ENCODE measurements around the gene CYBC1. TPM values are rescaled to one million over a fixed set of nuclear protein-coding genes. Genes with fewer than 3 reads are reported as not detected.
A peak's percentile ranks its signal among the peaks of the same experiment; 100 is the strongest.

CYBC1 gene
- total and polyA plus RNA-seq, 9 of the 15 experiments (the other 6 are each of a cell fraction or from before 2014, with no cell fraction given), result 1.3 to 71.8 (median 49.9) TPM

DNA sequence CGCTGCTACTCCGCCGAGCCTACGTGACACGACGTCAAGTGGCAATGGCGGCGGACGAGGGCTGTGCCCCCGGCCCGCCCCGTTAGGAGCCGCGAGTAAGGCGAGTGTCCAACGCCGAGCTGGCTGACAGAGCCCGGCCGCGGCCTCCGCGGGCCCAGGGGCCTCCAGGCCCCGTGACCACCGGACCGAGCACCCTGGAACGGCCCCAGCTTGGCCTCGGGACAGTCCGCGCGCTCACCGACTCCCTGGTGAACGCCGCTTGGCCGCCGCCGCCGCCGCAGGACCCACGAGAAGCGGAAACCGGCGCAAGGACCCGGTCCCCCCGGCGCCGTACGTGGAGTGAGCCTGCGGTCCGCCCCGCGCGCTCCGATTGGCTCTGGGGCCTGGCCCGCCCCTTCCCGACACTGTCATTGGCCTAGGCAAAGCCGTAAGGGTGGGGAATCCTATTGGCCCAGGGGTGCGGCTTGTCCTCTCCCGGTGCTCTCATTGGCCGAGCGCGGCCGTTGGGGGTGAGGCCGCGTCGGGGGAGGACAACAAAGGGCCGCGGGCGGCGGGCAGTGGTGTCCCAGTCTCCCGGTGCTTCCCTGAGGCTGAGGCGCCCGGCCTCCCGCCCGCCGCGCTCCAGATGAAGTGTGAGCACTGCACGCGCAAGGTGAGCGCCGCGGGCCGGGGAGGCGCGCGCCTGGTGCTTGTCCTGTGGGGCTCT lies 7.8 kb upstream of the CYBC1 start, which contains the start of gene NARF (continued):
- TF ChIP-seq GTF2F1 (IDR thresholded peaks at IDR 0.05; ENCODE audit: low read depth, low read length), result no peak; the same call in 1 of the 2 replicates
- TF ChIP-seq PREB (CRISPR knock-in tag; IDR thresholded peaks at IDR 0.05), result no peak
- TF ChIP-seq HNRNPLL (IDR thresholded peaks at IDR 0.05; ENCODE audit: low read depth, low read length, poor library complexity, severe bottlenecking), result peak; percentile 92
- TF ChIP-seq MYNN (IDR thresholded peaks at IDR 0.05), result no peak
- TF ChIP-seq MYNN (CRISPR knock-in tag; IDR thresholded peaks at IDR 0.05), result no peak
- TF ChIP-seq, protein P1, sequence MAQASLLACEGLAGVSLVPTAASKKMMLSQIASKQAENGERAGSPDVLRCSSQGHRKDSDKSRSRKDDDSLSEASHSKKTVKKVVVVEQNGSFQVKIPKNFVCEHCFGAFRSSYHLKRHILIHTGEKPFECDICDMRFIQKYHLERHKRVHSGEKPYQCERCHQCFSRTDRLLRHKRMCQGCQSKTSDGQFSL (CRISPR knock-in tag; IDR thresholded peaks at IDR 0.05), result peak; percentile 73
- TF ChIP-seq, protein P1 (tag; IDR thresholded peaks at IDR 0.05), result no peak
- TF ChIP-seq HNRNPH1 (optimal IDR thresholded peaks at IDR 0.05; ENCODE audit: low read depth, low read length), result no peak
- TF ChIP-seq ZNF717 (CRISPR knock-in tag; IDR thresholded peaks at IDR 0.05), result no peak
- peak in 1 of 2 experiments; percentile 81; a peak in 2 of 4 replicates for TF ChIP-seq TEAD1 (CRISPR knock-in tag; IDR thresholded peaks at IDR 0.05)
- TF ChIP-seq ARID3B (CRISPR knock-in tag; IDR thresholded peaks at IDR 0.05; ENCODE audit: borderline replicate concordance), result no peak
- TF ChIP-seq, protein P2, sequence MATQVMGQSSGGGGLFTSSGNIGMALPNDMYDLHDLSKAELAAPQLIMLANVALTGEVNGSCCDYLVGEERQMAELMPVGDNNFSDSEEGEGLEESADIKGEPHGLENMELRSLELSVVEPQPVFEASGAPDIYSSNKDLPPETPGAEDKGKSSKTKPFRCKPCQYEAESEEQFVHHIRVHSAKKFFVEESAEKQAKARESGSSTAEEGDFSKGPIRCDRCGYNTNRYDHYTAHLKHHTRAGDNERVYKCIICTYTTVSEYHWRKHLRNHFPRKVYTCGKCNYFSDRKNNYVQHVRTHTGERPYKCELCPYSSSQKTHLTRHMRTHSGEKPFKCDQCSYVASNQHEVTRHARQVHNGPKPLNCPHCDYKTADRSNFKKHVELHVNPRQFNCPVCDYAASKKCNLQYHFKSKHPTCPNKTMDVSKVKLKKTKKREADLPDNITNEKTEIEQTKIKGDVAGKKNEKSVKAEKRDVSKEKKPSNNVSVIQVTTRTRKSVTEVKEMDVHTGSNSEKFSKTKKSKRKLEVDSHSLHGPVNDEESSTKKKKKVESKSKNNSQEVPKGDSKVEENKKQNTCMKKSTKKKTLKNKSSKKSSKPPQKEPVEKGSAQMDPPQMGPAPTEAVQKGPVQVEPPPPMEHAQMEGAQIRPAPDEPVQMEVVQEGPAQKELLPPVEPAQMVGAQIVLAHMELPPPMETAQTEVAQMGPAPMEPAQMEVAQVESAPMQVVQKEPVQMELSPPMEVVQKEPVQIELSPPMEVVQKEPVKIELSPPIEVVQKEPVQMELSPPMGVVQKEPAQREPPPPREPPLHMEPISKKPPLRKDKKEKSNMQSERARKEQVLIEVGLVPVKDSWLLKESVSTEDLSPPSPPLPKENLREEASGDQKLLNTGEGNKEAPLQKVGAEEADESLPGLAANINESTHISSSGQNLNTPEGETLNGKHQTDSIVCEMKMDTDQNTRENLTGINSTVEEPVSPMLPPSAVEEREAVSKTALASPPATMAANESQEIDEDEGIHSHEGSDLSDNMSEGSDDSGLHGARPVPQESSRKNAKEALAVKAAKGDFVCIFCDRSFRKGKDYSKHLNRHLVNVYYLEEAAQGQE (IDR thresholded peaks at IDR 0.05; ENCODE audit: borderline replicate concordance), result no peak; the same call in 1 of the 2 replicates
- TF ChIP-seq, protein P2 (CRISPR knock-in tag; IDR thresholded peaks at IDR 0.05; ENCODE audit: low read depth), result peak; percentile 80
- no peak for TF ChIP-seq RBM15 (IDR thresholded peaks at IDR 0.05; ENCODE audit: insufficient read depth, low read length)
- peak; percentile 46; the same call in 1 of the 2 replicates for TF ChIP-seq JUND (IDR thresholded peaks at IDR 0.05; ENCODE audit: borderline replicate concordance, low read depth, low read length)
- TF ChIP-seq JUND (tag; IDR thresholded peaks at IDR 0.05; ENCODE audit: borderline replicate concordance, low read depth, low read length), result no peak; the same call in 2 of the 3 replicates
- no peak for TF ChIP-seq KAT8 (IDR thresholded peaks at IDR 0.05; ENCODE audit: low read depth)

Data from K562 (cell line).